NCI-H1105 (cell line): ENCODE results near the gene SERPINB8.
"Not testable (repeated sequence)": the region's sequence is repeated elsewhere in the genome, so short reads cannot be mapped to it uniquely, and the experiment has no call there.

Experiments
- DNase-seq: peaks from one replicate; lab custom pipeline; 2025; lab: John Stamatoyannopoulos, UW

The SERPINB8 gene, protein sequence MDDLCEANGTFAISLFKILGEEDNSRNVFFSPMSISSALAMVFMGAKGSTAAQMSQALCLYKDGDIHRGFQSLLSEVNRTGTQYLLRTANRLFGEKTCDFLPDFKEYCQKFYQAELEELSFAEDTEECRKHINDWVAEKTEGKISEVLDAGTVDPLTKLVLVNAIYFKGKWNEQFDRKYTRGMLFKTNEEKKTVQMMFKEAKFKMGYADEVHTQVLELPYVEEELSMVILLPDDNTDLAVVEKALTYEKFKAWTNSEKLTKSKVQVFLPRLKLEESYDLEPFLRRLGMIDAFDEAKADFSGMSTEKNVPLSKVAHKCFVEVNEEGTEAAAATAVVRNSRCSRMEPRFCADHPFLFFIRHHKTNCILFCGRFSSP

DNA sequence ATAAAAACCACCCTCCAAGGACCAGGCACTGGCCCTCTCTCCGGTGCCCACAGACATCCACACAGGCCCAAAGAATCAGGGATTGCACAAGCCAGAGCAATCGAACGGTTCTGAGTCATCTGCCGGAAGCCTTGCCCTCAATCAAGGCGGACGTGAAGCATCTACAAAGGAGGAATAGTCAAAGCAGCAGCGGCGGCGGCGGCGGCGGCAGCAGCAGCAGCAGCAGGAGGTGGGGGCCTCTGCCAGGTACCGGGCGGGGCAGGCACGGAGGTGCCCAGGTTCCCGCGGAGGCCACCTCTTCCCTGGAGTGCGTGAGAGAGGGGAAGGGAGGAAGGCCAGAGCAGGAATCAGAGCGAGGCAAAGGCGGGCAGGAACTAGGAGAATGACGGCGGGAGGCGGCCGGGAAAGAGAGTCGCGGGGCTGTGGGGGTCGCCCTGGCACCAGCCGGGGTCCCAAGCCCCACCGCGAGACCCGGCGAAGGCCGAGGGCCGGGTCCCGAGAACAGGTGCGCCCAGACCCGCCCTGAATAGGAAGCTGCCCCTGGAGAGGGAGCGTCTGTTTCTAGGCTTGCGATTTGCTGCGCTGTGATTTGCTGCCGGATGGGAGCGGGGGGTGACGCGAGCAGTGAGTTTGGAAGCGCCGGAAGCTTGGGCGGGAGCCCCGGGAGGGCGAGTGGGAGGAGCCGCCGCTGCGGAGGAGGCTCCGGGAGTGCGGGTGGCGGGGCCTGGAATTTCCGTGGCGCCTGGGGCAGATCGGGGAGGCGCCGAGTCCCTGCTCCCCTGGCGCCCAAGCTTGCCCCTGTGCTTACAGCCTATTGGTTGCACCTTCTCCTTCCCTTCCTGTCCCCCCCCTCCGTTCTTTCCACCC, at the start of gene SERPINB8:
Gene SERPINB8, plus strand, starts transcription at position 140 of the 867 bp plus-strand sequence. CDS start 8,228 bp downstream, outside the sequence.
- DNase-seq = peak; percentile 95

DNA sequence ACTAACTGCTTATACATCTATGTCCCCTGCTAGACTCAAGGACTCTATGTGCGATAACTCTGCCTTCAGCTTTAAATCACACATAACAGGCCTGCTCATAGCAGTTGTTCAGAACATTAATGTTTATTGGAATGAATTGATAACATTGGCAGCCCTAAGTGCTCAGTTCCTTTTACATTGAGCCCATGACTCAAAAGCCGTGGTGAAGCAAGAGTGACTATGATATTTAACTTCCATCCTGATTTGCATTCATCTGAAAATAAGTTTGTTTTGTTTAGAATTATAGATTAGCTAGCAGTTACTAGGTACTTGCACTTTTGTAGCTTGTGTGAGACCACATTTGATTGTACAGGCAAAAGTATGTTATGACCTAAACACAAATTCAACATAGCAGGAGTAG, 47.8 kb upstream of the SERPINB8 start:
- no peak for DNase-seq

GRCh38 chr18:63924551-63924950, 45.3 kb upstream of the SERPINB8 start:
- no peak for DNase-seq

DNA sequence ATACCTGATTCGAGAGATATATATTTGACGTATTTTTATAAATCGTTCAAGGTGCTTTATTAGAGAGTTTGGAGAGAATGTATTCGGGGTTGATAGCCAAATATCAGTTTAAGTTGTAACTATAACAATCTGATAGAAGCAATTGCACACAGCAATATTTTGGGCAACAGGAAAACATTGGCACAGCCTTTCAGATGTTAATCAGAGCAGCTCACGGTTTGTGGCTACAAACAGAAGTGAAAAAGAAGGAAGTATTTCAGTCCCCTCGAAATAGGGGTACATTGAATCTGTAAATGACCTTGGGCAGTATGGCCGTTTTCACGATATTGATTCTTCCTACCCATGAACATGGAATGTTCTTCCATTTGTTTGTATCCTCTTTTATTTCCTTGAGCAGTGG, 41.5 kb upstream of the SERPINB8 start:
- DNase-seq = no peak

DNA sequence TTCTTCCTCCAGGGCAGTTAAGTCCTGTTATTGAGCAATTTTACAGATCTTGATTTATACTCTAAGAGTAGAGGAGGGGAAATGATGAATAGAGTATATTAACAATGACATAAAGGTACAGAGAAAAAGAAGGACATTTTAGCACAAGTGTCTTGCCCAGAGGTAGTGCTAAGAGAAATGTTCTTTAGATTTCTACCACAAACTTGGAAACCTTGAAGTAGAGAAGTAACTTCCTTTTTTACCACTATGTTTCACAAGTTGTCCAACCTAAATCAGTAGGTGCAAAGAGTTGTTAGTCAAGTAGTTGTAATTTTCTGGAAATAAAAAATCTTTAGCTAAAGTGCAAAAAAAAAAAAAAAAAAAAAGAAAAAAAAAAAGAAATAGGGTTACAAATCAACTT, 40.5 kb upstream of the SERPINB8 start:
- not testable (repeated sequence) for DNase-seq

GRCh38 chr18:63930773-63931354, 39.0 kb upstream of the SERPINB8 start:
- no peak for DNase-seq

GRCh38 chr18:63936156-63936931, 33.5 kb upstream of the SERPINB8 start:
- no peak for DNase-seq

- DNase-seq = no peak
Measured at GRCh38 chr18:63936932-63937393, 32.9 kb upstream of the SERPINB8 start.

GRCh38 chr18:63940008-63940407, 29.9 kb upstream of the SERPINB8 start:
- no peak for DNase-seq

- DNase-seq = not testable (repeated sequence)
Measured at GRCh38 chr18:63940543-63941050, 29.3 kb upstream of the SERPINB8 start.

- DNase-seq = no peak
Measured at GRCh38 chr18:63947051-63947790, 22.7 kb upstream of the SERPINB8 start.

DNA sequence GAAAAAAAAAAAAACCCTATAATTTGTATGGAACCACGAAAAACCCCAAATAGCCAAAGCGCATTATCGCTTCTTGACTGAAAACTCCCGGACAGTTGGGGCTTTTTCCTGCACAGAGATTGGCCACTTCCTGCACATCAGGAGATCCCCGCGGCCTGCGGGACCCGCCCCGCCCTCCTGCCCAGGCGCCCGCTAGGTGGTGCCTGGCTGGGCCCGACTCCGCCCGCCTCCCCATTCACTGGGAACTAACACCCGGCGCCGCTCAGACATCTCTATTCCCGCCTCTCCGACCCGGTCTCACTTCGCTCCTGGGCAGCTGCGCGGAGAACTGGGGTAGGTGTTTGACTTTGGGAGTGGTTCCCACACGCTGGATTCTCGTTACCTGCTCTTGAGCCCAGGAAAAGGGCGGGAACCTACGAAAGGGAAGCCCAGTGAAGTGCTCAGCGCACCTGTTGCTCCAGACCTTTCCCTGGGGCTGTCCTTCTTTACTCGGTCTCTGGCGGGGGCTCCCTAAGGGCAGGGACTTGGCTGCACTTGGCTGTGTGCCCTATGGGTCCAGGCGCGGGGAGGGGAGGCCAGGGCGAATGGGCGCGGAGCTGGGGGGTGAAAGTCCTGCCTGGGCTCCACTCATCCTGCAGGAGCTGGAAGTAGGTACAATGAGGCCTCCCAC, 20.7 kb upstream of the SERPINB8 start, which contains the start of gene HMSD:
Gene HMSD, plus strand, starts transcription at position 234 of the 670 bp plus-strand sequence. CDS start 4,155 bp downstream, outside the sequence.
- DNase-seq = peak; percentile 92

GRCh38 chr18:63951302-63951705, 18.6 kb upstream of the SERPINB8 start:
- DNase-seq = no peak

DNA sequence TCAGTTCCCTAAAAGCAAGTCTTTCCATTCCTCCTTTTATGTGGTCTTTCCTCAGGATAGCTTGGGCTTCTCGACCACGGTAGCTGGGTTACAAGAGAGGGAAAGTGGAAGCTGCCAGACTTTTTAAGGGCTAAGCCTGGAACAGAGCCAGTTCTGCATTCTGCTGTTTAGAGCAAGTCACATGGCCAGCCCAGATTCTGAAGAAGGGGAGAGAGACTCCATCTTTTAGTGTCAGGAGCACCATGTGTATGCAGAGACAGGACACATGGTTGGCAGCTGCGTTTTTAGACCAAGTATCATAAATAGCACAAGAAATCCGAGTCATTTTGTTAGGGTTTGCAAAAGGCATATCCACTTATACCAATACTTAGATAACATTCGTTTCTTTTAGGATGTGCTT, 16.1 kb upstream of the SERPINB8 start:
- DNase-seq = peak; percentile 54

GRCh38 chr18:63956755-63957154, 13.1 kb upstream of the SERPINB8 start:
- DNase-seq = no peak

GRCh38 chr18:63960891-63961290, 9.0 kb upstream of the SERPINB8 start:
- no peak for DNase-seq

DNA sequence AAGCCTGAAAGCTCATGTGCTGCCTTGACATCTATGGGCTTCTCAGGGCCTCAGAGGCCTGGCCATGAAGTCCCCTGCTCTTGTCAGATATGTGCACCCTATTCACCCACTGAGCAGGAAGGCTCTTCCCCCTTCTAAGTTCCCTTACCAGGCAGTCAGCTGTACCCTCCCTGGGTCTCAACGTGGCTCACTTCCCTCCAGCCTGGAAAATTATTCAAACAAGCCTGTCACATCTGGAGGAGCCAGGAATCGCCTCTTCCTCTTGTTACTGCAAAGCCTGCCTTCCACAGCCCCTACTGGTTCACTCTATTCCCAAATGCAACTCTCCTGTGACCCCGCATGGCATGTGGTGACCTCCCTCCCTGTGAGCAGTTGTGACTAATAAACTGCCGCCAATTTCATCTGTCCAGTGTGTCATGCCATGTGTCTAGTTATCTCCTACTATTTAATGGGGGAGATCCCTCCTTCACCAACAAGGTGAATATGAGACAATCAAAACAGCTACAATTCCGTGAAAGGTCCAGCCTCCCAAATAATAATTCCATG, 8.4 kb upstream of the SERPINB8 start:
- DNase-seq = no peak

DNA sequence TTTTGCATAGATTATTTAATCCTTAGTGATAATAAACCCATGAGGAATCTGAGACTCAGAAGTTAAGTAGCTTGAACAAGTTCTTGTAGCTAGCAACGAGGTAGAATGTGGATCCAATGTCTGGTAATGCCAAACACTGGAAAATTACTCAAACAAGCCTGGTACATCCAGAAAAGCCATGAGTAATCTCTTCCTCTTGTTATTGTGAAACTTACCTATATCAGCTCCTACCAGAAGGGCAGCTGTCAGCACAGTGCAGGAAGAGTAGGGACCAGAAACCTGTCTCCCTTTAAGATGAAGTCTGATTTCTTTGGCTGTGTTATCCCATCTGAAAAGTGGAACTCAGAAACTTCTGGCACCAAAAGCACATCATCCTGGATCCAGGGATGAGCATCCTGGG, 7.7 kb upstream of the SERPINB8 start:
- DNase-seq = no peak

DNA sequence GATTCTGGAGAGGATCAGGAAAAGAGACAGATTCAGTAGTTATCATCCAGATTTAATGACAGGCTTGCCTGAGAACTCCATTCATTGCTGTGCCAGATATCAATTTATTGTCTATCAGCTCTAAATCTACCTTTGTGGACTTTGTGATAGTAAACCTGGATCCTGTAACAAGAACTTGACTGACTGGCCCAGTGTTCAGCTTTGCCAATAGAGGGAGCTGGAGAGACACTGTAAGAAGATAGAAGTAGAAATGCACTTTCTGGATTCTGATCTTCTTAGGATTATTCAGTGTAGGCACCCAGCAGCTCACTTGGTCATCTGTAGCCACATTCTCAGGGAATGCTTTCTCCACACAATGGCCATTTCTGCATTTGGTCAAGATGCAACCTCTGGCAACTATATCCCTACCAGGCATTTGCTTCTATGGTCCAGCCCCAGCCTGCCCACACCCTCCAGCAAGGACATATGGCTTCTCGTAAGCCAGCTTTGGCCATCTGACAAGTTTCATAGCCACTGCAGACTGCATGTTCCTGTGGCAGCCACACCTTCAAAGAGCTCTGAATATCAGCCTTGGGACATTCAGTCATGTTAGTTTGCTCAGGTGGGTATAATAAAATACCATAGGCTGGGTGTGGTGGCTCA, 6.1 kb upstream of the SERPINB8 start:
- DNase-seq = no peak
